GM23338 (cell line): Measurements from ENCODE around the gene RGS7. TPM values are rescaled to one million over a fixed set of nuclear protein-coding genes. Genes with fewer than 3 reads are reported as not detected.

Source experiments
- ATAC-seq: fragments of 200-7000 bp; cut with Tn5 transposase; 3 replicates; pipeline ENCODE4 v1.9.1; 2020
- DNase-seq: peaks from one replicate; pipeline ENCODE4 v3.0.0-alpha.2; 2015; ENCODE audit warnings: low spot score
- H2AFZ ChIP-seq: fragments of 200-600 bp; sonication (generic); 2 replicates; pipeline ENCODE4 v1.8.0; 2016; ENCODE audit warnings: antibody characterized with exemption, mild to moderate bottlenecking, moderate library complexity
- H3F3A ChIP-seq: fragments of 200-600 bp; sonication (generic); replicated peaks from 2 replicates; pipeline ENCODE4 v1.8.0; 2017; ENCODE audit warnings: antibody characterized with exemption, mixed run types, low read depth
- H3K27ac ChIP-seq: fragments of 200-600 bp; sonication (generic); 2 replicates; pipeline ENCODE4 v1.6.1; 2016; ENCODE audit warnings: low read depth
- H3K27me3 ChIP-seq: fragments of 200-600 bp; sonication (generic); 2 replicates; pipeline ENCODE4 v1.8.0; 2016; ENCODE audit warnings: mild to moderate bottlenecking, mixed run types, moderate library complexity; ENCODE audit not compliant: insufficient read depth
- H3K36me3 ChIP-seq: fragments of 200-600 bp; sonication (generic); 2 replicates; pipeline ENCODE4 v1.8.0; 2016; ENCODE audit warnings: mild to moderate bottlenecking; ENCODE audit not compliant: insufficient read depth
- H3K4me1 ChIP-seq: fragments of 200-600 bp; sonication (generic); 2 replicates; pipeline ENCODE4 v1.8.0; 2016; ENCODE audit warnings: mild to moderate bottlenecking, moderate library complexity; ENCODE audit not compliant: insufficient read depth
- H3K4me2 ChIP-seq: fragments of 200-600 bp; sonication (generic); 2 replicates; pipeline ENCODE4 v1.7.1; 2017; ENCODE audit warnings: mixed run types
- H3K4me3 ChIP-seq: fragments of 200-600 bp; sonication (generic); 2 replicates; pipeline ENCODE4 v1.6.1; 2016; ENCODE audit warnings: mixed run types
- H3K79me2 ChIP-seq: fragments of 200-600 bp; sonication (generic); replicated peaks from 2 replicates; pipeline ENCODE4 v1.8.0; 2017; ENCODE audit warnings: mild to moderate bottlenecking; ENCODE audit not compliant: insufficient read depth
- H3K9me2 ChIP-seq: fragments of 200-600 bp; sonication (generic); 2 replicates; pipeline ENCODE4 v1.8.0; 2017; ENCODE audit not compliant: insufficient read depth
- H4K20me1 ChIP-seq: fragments of 200-600 bp; sonication (generic); replicated peaks from 2 replicates; pipeline ENCODE4 v1.8.0; 2017; ENCODE audit warnings: mild to moderate bottlenecking; ENCODE audit not compliant: insufficient read depth
- H3K27ac Mint-ChIP-seq: 2 replicates; pipeline ENCODE4 v1.8.0; 2020; ENCODE audit warnings: inconsistent platforms, mild to moderate bottlenecking, moderate library complexity, mixed read lengths
- H3K27me3 Mint-ChIP-seq: 3 replicates; pipeline ENCODE4 v1.8.0; 2022; ENCODE audit warnings: low read depth, mild to moderate bottlenecking, moderate library complexity, mixed read lengths, inconsistent platforms; ENCODE audit not compliant: insufficient read depth, poor library complexity
- H3K36me3 Mint-ChIP-seq: 3 replicates; pipeline ENCODE4 v1.8.0; 2021; ENCODE audit warnings: low read depth, mild to moderate bottlenecking, inconsistent platforms, moderate library complexity, mixed read lengths
- H3K4me1 Mint-ChIP-seq: 3 replicates; pipeline ENCODE4 v1.8.0; 2020; ENCODE audit warnings: mild to moderate bottlenecking, inconsistent platforms, mixed read lengths
- H3K4me3 Mint-ChIP-seq: 3 replicates; pipeline ENCODE4 v1.8.0; 2021; ENCODE audit warnings: moderate library complexity, mild to moderate bottlenecking, inconsistent platforms, mixed read lengths
- H3K9me3 Mint-ChIP-seq: 3 replicates; pipeline ENCODE4 v1.8.0; 2020; ENCODE audit warnings: moderate library complexity, mild to moderate bottlenecking, inconsistent platforms, mixed read lengths
- CREB1 ChIP-seq: fragments of 250-450 bp; sonication (Bioruptor Pico); IDR thresholded peaks from 2 replicates; pipeline ENCODE4 v1.5.0; 2020; ENCODE audit warnings: low read depth, mild to moderate bottlenecking, moderate library complexity
- EZH2 ChIP-seq: fragments of 200-600 bp; sonication (generic); IDR thresholded peaks from one replicate; pipeline ENCODE4 v1.8.0; 2017; ENCODE audit warnings: antibody characterized with exemption, mild to moderate bottlenecking, low read depth; ENCODE audit not compliant: unreplicated experiment
- JUNB ChIP-seq: IDR thresholded peaks from one replicate; pipeline ENCODE4 v1.6.1; 2016; ENCODE audit warnings: antibody characterized with exemption; ENCODE audit not compliant: unreplicated experiment
- NANOG ChIP-seq: IDR thresholded peaks from 2 replicates; pipeline ENCODE4 v1.6.1; 2016; ENCODE audit warnings: antibody characterized with exemption, borderline replicate concordance
- POLR2AphosphoS5 ChIP-seq: IDR thresholded peaks from 2 replicates; pipeline ENCODE4 v1.6.1; 2016; ENCODE audit warnings: antibody characterized with exemption, low read depth
- REST ChIP-seq: IDR thresholded peaks from one replicate; pipeline ENCODE4 v1.6.1; 2018; ENCODE audit warnings: antibody characterized with exemption; ENCODE audit not compliant: unreplicated experiment
- STAT1 ChIP-seq: IDR thresholded peaks from one replicate; pipeline ENCODE4 v1.6.1; 2016; ENCODE audit warnings: antibody characterized with exemption; ENCODE audit not compliant: unreplicated experiment
- ZNF114 ChIP-seq: fragments of 250-450 bp; sonication (Bioruptor Pico); IDR thresholded peaks from 2 replicates; pipeline ENCODE4 v1.5.0; 2020; ENCODE audit warnings: mild to moderate bottlenecking, moderate library complexity
- ZNF331 ChIP-seq: fragments of 250-450 bp; sonication (Bioruptor Pico); IDR thresholded peaks from 2 replicates; pipeline ENCODE4 v1.5.0; 2020; ENCODE audit warnings: low read depth, mild to moderate bottlenecking, moderate library complexity
- polyA plus RNA-seq: library from polyadenylated mRNA; unstranded; fragments of >200 nt; fragmentation: Nextera tagmentation; extraction: Ambion mirVana; gene quantifications from 2 replicates; pipeline ENCODE4 v1.2.1, GENCODE V29; 2016
- total RNA-seq: library from RNA; depleted of rRNA; stranded (reverse); fragments of >200 nt; shearing (Covaris generic); gene quantifications from 2 replicates; pipeline ENCODE4 v1.2.3, GENCODE V29; 2014
- TF ChIP-seq, protein P1 (sequence below): IDR thresholded peaks from 2 replicates; pipeline ENCODE4 v1.6.1; 2016; ENCODE audit warnings: antibody characterized with exemption
- TF ChIP-seq, protein P2 (sequence below), 2 experiments: fragments of 200-600 bp in 1 of 2; sonication (generic) in 1 of 2; conservative IDR thresholded peaks; 2 replicates each; pipeline versions ENCODE4 v1.5.1 to v1.6.1; 2016 to 2017; ENCODE audit warnings: antibody characterized with exemption in 2 of 2, low read depth in 2 of 2, mild to moderate bottlenecking in 2 of 2, moderate library complexity in 1 of 2
- TF ChIP-seq, protein P3 (sequence below): fragments of 250-450 bp; sonication (Bioruptor Pico); IDR thresholded peaks from 2 replicates; pipeline ENCODE4 v1.5.0; 2020; ENCODE audit warnings: mild to moderate bottlenecking, moderate library complexity

The RGS7 gene
- total and polyA plus RNA-seq, 2 experiments from 2014 or later: 2.0 to 2.2 TPM

DNA sequence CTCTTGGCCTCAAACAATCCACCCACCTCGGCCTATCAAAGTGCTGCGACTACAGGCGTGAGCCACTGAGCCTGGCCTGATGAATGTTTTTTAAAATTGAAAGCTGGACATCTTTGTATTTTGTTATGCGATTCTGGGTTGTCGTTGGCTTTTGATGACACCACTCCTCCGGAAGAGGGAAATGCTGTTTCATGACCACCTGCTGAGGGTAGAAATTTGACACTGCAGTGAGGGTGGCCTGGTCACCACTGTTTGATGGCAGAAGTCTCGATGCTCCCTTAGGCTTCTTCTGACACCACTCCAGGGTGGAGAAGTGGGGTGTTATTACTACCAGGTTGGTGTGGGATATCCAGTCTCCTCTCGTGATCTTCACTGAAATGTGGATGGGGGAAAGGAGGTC is 357.2 kb downstream of the RGS7 start:
- peak; percentile 27 for DNase-seq
- Mint-ChIP-seq H3K36me3 (peaks cover 4% of the 10 kb centered on the region; the same call in 2 of the 3 replicates), H3K4me1 (peaks cover 14% of the 10 kb centered on the region), H3K27ac (no peak overlapping the region), H3K27me3 (peaks cover 7% of the 10 kb centered on the region), H3K9me3 (no peaks in the 10 kb centered on the region; the same call in 2 of the 3 replicates), H3K4me3 (no peak overlapping the region)
- Histone ChIP-seq H3K27ac (no peak overlapping the region), H3K27me3 (no peaks in the 10 kb centered on the region), H3K4me1 (peaks cover 17% of the 10 kb centered on the region), H3F3A (no peaks in the 10 kb centered on the region), H2AFZ (no peak overlapping the region; the same call in 1 of the 2 replicates), H3K4me2 (peak overlapping the region; percentile 50; the same call in 1 of the 2 replicates), H3K4me3 (no peak overlapping the region), H3K9me2 (peaks cover 4% of the 10 kb centered on the region; the same call in 1 of the 2 replicates), H3K36me3 (no peaks in the 10 kb centered on the region), H4K20me1 (no peaks in the 10 kb centered on the region), H3K79me2 (no peaks in the 10 kb centered on the region)
- TF ChIP-seq ZNF331 (CRISPR knock-in tag): no peak
- no peak for TF ChIP-seq NANOG
- TF ChIP-seq JUNB: no peak
- no peak for TF ChIP-seq CREB1 (CRISPR knock-in tag)
- TF ChIP-seq, protein P1, sequence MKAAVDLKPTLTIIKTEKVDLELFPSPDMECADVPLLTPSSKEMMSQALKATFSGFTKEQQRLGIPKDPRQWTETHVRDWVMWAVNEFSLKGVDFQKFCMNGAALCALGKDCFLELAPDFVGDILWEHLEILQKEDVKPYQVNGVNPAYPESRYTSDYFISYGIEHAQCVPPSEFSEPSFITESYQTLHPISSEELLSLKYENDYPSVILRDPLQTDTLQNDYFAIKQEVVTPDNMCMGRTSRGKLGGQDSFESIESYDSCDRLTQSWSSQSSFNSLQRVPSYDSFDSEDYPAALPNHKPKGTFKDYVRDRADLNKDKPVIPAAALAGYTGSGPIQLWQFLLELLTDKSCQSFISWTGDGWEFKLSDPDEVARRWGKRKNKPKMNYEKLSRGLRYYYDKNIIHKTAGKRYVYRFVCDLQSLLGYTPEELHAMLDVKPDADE: no peak
- no peak for TF ChIP-seq STAT1
- TF ChIP-seq POLR2AphosphoS5: no peak
- TF ChIP-seq, protein P2, sequence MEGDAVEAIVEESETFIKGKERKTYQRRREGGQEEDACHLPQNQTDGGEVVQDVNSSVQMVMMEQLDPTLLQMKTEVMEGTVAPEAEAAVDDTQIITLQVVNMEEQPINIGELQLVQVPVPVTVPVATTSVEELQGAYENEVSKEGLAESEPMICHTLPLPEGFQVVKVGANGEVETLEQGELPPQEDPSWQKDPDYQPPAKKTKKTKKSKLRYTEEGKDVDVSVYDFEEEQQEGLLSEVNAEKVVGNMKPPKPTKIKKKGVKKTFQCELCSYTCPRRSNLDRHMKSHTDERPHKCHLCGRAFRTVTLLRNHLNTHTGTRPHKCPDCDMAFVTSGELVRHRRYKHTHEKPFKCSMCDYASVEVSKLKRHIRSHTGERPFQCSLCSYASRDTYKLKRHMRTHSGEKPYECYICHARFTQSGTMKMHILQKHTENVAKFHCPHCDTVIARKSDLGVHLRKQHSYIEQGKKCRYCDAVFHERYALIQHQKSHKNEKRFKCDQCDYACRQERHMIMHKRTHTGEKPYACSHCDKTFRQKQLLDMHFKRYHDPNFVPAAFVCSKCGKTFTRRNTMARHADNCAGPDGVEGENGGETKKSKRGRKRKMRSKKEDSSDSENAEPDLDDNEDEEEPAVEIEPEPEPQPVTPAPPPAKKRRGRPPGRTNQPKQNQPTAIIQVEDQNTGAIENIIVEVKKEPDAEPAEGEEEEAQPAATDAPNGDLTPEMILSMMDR (conservative IDR thresholded peaks at IDR 0.05; ENCODE audit: low read depth in 2 of 2): no peak
- no peak for TF ChIP-seq REST
- no peak for TF ChIP-seq EZH2
- TF ChIP-seq, protein P3, sequence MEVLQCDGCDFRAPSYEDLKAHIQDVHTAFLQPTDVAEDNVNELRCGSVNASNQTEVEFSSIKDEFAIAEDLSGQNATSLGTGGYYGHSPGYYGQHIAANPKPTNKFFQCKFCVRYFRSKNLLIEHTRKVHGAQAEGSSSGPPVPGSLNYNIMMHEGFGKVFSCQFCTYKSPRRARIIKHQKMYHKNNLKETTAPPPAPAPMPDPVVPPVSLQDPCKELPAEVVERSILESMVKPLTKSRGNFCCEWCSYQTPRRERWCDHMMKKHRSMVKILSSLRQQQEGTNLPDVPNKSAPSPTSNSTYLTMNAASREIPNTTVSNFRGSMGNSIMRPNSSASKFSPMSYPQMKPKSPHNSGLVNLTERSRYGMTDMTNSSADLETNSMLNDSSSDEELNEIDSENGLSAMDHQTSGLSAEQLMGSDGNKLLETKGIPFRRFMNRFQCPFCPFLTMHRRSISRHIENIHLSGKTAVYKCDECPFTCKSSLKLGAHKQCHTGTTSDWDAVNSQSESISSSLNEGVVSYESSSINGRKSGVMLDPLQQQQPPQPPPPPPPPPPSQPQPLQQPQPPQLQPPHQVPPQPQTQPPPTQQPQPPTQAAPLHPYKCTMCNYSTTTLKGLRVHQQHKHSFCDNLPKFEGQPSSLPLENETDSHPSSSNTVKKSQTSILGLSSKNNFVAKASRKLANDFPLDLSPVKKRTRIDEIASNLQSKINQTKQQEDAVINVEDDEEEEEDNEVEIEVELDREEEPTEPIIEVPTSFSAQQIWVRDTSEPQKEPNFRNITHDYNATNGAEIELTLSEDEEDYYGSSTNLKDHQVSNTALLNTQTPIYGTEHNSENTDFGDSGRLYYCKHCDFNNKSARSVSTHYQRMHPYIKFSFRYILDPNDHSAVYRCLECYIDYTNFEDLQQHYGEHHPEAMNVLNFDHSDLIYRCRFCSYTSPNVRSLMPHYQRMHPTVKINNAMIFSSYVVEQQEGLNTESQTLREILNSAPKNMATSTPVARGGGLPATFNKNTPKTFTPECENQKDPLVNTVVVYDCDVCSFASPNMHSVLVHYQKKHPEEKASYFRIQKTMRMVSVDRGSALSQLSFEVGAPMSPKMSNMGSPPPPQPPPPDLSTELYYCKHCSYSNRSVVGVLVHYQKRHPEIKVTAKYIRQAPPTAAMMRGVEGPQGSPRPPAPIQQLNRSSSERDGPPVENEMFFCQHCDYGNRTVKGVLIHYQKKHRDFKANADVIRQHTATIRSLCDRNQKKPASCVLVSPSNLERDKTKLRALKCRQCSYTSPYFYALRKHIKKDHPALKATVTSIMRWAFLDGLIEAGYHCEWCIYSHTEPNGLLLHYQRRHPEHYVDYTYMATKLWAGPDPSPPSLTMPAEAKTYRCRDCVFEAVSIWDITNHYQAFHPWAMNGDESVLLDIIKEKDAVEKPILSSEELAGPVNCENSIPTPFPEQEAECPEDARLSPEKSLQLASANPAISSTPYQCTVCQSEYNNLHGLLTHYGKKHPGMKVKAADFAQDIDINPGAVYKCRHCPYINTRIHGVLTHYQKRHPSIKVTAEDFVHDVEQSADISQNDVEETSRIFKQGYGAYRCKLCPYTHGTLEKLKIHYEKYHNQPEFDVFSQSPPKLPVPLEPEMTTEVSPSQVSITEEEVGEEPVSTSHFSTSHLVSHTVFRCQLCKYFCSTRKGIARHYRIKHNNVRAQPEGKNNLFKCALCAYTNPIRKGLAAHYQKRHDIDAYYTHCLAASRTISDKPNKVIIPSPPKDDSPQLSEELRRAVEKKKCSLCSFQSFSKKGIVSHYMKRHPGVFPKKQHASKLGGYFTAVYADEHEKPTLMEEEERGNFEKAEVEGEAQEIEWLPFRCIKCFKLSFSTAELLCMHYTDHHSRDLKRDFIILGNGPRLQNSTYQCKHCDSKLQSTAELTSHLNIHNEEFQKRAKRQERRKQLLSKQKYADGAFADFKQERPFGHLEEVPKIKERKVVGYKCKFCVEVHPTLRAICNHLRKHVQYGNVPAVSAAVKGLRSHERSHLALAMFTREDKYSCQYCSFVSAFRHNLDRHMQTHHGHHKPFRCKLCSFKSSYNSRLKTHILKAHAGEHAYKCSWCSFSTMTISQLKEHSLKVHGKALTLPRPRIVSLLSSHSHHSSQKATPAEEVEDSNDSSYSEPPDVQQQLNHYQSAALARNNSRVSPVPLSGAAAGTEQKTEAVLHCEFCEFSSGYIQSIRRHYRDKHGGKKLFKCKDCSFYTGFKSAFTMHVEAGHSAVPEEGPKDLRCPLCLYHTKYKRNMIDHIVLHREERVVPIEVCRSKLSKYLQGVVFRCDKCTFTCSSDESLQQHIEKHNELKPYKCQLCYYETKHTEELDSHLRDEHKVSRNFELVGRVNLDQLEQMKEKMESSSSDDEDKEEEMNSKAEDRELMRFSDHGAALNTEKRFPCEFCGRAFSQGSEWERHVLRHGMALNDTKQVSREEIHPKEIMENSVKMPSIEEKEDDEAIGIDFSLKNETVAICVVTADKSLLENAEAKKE (CRISPR knock-in tag): no peak
- no peak for TF ChIP-seq ZNF114 (CRISPR knock-in tag)
- ATAC-seq: no peak
